Loucy (cell line): ENCODE data around the gene C1orf174.

Source experiments
- EZH2phosphoT487 ChIP-seq: fragments of 200-600 bp; IDR thresholded peaks from 2 replicates; pipeline ENCODE4 v1.6.1; 2018; ENCODE audit warnings: antibody characterized with exemption, mild to moderate bottlenecking, moderate library complexity, borderline replicate concordance
- TF ChIP-seq, protein P1 (sequence below): fragments of 200-600 bp; sonication (generic); conservative IDR thresholded peaks from 2 replicates; pipeline ENCODE4 v1.5.1; 2014; ENCODE audit warnings: mild to moderate bottlenecking, antibody characterized with exemption, low read length

DNA sequence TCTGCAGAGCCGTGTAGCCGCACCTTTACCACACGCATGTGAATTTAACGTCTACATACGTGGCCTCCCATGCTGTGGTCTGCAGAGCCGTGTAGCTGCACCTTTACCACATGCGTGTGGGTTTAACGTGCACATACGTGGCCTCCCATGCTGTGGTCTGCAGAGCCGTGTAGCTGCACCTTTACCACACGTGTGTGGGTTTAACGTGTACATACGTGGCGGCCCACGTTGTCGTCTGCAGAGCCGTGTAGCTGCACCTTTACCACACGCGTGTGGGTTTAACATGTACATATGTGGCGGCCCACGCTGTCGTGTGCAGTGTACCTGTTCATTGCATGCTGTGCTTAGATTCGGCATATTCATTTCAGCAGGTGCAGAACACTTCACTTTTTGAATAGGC lies 25.3 kb downstream of the C1orf174 start:
- TF ChIP-seq, protein P1, sequence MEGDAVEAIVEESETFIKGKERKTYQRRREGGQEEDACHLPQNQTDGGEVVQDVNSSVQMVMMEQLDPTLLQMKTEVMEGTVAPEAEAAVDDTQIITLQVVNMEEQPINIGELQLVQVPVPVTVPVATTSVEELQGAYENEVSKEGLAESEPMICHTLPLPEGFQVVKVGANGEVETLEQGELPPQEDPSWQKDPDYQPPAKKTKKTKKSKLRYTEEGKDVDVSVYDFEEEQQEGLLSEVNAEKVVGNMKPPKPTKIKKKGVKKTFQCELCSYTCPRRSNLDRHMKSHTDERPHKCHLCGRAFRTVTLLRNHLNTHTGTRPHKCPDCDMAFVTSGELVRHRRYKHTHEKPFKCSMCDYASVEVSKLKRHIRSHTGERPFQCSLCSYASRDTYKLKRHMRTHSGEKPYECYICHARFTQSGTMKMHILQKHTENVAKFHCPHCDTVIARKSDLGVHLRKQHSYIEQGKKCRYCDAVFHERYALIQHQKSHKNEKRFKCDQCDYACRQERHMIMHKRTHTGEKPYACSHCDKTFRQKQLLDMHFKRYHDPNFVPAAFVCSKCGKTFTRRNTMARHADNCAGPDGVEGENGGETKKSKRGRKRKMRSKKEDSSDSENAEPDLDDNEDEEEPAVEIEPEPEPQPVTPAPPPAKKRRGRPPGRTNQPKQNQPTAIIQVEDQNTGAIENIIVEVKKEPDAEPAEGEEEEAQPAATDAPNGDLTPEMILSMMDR: no peak
- no peak for TF ChIP-seq EZH2phosphoT487
